ENCODE results near the gene TPPP.
"Not testable (repeated sequence)": the region's sequence is repeated elsewhere in the genome, so short reads cannot be mapped to it uniquely, and the experiment has no call there.

TPPP gene

GRCh38 chr5:693271-694041 lies at the start of gene TPPP:
TPPP (minus strand) TSS chr5:693352; CDS start chr5:678060, 15,292 bp downstream.
- DNase-seq (ENCODE audit: low read depth), result peak; percentile 69

DNA sequence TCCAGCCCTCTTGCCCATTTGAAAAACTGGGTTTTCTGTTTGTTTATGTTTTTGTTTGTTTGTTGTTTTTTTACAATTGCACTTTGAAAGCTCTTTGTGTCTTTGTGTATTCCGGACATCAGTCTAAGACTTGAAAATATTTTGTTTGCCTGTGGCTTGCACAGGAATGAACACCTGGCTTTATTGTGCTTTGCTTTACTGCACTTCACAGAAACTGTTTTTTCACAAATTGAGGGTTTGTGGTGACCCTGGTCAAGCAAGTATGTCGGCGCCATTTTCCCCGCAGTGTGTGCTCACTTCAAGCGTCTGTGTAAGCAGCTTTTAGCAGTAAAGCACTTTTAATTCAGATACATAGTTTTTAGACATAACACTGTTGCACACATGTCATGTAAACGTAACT lies 49.1 kb upstream of the TPPP start:
- not testable (repeated sequence) for DNase-seq (ENCODE audit: low read depth)

DNA sequence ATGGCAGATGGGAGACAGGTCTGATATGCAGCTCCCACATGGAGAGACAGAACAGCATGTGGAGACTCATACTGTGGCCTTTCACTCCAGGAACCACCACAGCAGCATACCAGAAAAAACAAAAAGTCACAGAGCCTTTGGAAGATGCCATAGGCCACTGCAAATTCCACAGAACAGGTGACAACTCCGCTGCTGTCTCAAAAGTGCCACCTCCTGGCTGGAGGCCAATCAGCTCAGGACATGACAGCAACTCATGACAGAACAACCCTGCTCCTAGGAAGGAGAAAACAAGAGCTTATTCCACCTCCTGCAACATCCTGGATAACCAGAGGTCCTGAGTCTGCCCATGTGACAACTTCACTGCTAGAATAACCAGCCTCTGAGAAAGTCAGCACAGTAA lies 41.0 kb upstream of the TPPP start:
- not testable (repeated sequence) for DNase-seq (ENCODE audit: low read depth)

DNA sequence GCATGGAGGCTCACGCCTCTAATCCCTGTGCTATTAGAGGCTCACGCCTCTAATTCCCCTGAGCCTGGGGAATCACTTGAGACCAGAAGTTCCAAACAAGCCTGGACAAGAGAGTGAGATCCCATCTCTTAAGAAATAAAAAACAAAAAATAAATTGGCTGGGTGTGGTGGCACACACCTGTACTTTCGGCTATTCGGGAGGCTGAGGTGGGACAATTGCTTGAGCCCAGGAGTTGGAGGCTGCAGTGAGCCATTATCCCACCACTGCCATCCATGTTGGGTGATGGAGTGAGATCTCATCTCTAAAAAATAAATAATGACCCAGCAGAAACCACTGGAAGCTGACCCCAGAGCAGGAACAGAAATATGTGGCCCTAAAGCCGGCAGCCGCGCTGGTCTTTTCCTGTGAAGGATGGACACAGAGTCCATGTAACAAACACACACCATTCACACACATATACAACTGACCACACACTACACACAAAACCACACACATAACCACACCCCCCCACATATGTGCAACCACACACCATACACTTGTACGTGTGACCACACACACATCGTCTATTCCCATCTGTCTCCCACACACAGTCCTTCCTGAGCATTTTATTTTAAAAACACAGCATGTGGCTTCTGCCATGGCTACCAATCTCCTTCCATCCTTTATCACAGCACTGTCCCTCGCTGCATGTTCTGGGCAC lies 39.8 kb upstream of the TPPP start:
- not testable (repeated sequence) for DNase-seq (ENCODE audit: low read depth)

DNA sequence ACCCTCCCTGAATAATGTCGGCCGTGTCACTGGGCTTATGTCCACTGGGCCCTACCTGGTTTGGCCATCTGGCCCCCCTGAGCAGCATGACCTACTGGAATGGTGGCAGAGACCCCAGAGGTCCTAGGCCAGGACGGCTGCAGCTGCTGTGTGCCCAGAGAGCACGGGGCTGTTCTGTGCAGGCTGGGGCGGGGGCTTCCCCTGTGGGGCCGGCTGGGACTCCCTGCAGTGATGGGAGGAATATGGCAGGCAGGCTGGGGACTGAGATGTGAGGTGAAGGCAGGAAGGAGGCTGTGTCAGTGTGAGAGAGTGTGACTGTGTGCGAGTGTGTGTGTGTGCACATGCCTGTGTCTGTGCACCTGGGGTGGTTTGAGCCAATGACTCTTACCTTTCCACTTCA lies 36.1 kb upstream of the TPPP start:
- DNase-seq (ENCODE audit: low read depth), result not testable (repeated sequence)

GRCh38 chr5:727087-727486 lies 33.9 kb upstream of the TPPP start:
- DNase-seq (ENCODE audit: low read depth), result not testable (repeated sequence)

- not testable (repeated sequence) for DNase-seq (ENCODE audit: low read depth)
Observed at GRCh38 chr5:723865-724264, 30.7 kb upstream of the TPPP start.

GRCh38 chr5:723309-723708 lies 30.2 kb upstream of the TPPP start:
- DNase-seq (ENCODE audit: low read depth), result not testable (repeated sequence)

DNA sequence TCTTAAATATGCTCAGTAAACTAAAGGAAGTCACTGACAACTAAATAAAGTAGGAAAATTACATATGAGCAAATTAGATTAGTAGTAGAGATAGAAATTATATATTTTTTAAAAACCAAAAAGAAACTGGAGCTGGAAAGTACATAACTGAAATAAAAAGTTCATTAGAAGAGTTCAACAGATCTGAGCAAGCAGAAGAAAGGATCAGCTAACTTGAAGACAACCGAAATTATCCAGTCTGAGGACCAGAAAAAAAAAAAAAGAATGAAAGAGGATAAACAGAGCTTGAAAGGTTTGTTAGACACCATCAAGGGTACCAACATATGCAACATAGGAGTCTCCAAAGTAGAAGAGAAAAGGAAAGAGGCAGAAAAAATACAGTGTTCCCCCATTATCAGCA lies 26.2 kb upstream of the TPPP start:
- DNase-seq (ENCODE audit: low read depth), result not testable (repeated sequence)

- DNase-seq (ENCODE audit: low read depth), result no peak
Observed at GRCh38 chr5:717143-717542, 24.0 kb upstream of the TPPP start.

- DNase-seq (ENCODE audit: low read depth), result not testable (repeated sequence)
Observed at GRCh38 chr5:716740-717139, 23.6 kb upstream of the TPPP start.

- not testable (repeated sequence) for DNase-seq (ENCODE audit: low read depth)
Observed at GRCh38 chr5:715636-716035, 22.5 kb upstream of the TPPP start.

- DNase-seq (ENCODE audit: low read depth), result not testable (repeated sequence)
Observed at GRCh38 chr5:714215-715118, 21.3 kb upstream of the TPPP start.

GRCh38 chr5:713686-714085 lies 20.5 kb upstream of the TPPP start:
- DNase-seq (ENCODE audit: low read depth), result not testable (repeated sequence)

DNA sequence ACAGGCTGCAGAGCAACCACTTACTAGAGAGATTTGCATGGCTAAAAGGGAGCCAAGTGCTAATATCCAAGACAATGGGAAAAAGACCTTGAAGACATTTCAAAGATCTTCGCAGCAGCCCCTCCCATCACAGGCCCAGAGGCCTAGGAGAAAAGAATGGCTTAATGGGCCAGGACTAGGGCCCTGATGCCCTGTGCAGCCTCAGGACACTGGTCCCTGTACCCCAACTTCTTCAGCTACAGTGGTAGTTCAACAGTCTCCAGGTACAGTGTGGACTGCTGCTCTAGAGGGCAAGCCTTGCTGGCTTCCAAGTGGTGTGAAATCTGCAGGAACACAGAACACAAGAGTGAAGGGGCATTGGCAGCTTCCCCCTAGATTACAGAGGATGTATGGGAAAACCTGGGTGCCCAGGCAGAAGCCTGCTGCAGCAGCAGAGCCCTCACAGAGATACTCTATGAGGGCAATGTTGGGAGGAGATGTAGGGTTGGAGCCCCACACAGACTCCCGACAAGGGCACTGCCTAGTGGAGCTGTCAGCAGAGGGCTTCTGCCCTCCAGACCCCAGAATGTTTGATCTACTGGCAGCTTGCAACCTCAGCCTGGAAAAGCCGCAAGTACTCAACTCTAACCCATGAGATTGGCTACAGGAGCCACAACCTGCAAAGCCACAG lies 15.8 kb upstream of the TPPP start:
- DNase-seq (ENCODE audit: low read depth), result not testable (repeated sequence)

GRCh38 chr5:708374-708773 lies 15.2 kb upstream of the TPPP start:
- DNase-seq (ENCODE audit: low read depth), result not testable (repeated sequence)

DNA sequence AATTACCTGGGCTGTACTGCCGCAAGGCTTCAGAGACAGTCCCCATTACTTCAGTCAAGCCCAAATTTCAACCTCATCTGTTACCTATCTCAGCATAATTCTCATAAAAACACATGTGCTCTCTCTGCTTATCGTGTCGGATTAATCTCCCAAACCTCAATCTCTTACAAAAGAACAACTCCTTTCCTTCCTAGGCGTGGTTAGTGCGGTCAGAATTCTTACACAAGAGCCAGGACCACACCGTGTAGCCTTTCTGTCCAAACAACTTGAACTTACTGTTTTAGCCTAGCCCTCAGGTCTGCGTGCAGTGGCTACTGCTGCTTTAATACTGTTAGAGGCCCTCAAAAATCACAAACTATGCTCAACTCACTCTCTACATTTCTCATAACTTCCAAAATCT lies 13.0 kb upstream of the TPPP start:
- not testable (repeated sequence) for DNase-seq (ENCODE audit: low read depth)

GRCh38 chr5:696753-697702 lies 3.9 kb upstream of the TPPP start:
- DNase-seq (ENCODE audit: low read depth), result not testable (repeated sequence)

DNA sequence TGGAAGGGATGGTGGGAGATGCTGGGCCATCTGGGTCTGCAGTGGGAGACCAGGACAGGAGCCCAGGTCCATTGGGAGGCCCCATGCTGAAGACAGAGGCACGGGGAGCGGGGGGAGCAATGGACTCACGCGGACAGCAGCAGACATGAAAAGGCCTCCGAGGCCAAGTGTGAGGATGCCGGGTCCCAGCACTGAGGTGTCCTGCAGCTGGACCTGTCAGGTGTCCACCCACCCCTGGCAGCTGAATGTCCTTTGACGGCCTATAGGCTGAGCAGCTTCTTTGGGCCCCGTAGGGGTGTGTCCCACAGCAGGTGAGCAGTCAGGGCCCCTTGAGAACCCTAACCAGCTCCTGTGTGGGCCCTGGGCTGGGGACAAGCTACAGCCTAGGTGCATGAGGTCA lies 3.0 kb upstream of the TPPP start:
- DNase-seq (ENCODE audit: low read depth), result not testable (repeated sequence)

DNA sequence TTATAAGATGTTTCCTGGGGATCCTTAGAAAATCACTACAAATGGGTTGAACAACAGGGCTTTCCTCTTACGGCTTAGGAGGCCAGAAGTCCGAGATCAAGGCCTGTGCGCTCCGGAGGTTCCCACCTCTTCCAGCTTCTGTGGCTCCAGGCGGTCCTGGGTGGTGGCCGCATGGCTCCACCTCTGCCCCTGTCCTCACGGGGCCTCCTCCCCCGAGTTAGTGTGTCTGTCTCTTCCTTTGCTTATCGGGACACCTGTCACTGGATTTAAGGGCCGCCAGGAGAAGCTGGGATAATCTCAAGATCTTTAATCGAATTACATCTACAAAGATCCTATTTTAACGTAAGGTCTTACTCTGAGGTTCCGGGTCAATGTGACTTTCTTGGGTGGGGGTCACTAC lies 2.3 kb upstream of the TPPP start:
- not testable (repeated sequence) for DNase-seq (ENCODE audit: low read depth)

DNA sequence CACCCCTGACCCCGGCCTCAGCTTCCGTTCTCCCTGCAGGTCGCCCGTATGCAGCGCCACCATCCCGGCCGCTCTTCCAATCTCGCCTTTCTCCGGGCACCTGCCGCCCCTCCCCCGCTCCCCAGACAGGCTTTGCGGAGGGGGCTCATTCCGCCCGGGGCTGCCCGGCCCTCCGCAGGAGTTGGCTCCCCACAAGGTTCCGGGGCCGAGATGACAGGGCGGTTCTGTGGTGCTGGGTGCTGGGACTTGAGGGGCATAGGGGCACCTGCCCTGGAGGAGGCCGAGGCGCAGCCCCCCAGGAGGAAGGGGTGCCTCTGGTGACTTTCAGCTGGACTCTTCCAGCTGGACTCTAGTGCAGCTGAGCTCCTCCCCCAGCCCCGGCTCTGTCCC lies 885 bp upstream of the TPPP start:
- not testable (repeated sequence) for DNase-seq (ENCODE audit: low read depth)
